HS-5 (cell line): ENCODE data around the gene POLR1G.
"Not testable (repeated sequence)": the region's sequence is repeated elsewhere in the genome, so short reads cannot be mapped to it uniquely, and the experiment has no call there.

Experiments used
- DNase-seq: peaks from one replicate; pipeline ENCODE4 v3.0.0-alpha.2; 2012; ENCODE audit warnings: low read depth

POLR1G gene

DNA sequence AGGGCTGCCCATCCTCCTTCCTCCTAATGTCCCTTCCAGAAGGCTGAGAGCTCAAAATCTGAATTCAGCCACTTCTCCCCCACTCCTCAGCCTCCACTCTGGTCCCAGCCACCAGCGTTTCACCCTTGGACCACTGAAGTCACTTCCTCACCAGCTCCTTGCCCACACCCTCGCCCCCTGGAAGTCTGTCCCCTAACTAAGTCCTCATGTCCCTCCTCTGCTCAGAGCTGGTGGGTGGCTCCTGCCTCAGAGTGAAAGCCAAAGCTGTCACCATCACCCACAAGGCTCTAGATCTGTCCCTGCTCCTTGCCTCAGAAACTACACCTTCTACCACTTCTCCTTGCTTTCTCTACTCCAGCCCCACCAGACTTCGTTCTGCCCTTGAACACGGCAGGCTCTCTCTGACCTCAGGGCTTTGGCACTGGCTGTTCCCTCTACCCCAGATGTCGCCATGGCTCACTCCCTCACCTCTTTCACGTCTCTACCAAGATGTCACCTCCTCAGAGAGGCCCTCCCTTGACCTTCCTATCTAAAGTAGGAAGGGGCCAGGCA is 15.6 kb downstream of the POLR1G start:
- no peak for DNase-seq

DNA sequence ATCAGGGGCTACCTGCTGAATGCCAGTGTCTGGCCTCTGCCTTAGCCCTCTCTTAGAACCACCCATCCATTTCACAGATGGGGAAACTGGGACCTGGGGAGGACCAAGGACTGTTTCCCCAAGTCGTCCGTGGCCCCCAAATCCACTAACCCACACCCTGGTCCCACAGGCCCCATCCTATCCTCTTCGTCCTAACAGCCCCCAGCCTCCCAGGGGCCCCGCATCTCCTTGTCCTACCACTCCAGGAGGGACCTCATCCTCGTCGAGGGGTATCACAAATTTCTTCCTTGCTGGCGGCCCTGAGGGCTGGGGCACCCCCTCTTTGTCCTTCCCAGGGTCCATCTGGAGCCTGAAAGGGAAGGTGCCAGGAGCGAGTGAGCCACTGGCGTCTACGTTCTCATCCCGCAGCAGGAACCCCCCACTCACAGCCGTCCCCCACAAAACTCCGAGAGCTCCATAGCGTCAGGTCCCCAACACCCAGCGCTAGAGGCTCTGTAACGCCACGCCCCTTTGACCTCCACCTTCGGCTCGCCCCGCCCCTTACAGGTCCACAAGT is 16.7 kb downstream of the POLR1G start:
- no peak for DNase-seq

DNA sequence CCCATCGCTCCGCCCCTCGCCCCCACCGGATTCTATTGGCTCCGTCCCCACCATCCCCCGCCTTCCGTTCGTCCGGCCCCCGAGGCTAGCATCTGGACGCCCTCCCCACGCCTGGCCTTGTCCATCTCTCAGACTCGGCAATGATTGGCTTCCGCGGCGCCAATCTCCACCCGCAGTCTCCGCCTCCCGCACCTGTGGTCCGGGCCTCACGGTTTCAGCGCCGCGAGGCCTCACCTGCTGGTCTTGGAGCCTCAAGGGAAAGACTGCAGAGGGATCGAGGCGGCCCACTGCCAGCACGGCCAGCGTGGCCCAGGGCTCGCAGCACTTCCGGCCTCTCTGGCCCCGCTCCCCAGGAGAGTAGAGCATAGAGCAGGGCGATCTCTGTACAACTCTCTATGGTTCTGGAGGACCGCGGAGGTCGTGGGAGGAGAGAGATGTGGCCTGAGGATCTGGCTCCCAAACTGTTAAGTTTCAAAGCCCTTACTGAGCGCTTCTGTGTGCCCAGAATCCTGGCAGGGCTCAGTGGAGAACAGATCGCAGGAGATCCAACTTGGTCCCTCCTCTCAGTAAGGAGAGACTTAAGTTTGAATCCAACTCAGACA is 17.2 kb downstream of the POLR1G start, which contains the start of gene ERCC1:
TSS of gene ERCC1 (minus strand) at position 329 of the 602 bp plus-strand sequence. CDS start 543 bp downstream, outside the sequence.
- peak; percentile 86 for DNase-seq

DNA sequence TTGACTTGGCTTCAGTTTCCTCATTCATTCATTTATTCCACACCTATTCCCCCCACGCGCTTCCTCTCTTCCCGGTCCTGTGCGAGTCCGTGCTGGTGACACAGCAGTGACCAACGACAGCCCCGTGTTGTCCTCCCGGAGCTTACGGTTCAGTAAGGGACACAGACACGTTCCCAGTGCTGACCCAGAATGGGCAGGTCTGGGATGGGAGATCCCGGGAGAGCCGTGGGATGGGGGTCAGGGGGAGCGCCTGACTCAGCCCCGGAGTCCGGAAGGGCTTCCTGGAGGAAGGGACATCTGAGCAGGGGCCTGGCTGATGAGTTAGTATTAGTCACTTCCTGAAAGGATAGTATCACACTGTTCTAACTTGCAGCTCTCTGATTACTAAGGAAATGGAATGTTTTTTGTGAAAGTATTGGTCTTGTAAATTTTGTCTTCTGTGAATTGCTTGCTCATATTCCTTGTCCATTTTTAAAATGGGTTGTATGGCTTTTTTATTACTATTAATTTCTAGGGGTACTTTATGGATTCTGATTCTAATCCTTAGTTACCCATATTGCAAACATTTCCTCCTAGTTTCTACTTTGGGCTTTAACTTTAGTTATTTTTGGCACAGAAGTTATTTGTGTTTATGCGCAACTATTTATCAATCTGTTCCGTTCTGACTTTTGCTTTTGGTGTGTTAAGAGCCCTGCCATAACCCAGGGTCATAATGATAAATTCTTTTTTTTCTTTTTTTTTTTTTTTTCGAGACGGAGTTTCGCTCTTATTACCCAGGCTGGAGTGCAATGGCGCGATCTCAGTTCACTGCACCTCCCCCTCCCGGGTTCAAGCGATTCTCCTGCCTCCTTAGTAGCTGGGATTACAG is 18.0 kb downstream of the POLR1G start:
- DNase-seq, result peak; percentile 92

DNA sequence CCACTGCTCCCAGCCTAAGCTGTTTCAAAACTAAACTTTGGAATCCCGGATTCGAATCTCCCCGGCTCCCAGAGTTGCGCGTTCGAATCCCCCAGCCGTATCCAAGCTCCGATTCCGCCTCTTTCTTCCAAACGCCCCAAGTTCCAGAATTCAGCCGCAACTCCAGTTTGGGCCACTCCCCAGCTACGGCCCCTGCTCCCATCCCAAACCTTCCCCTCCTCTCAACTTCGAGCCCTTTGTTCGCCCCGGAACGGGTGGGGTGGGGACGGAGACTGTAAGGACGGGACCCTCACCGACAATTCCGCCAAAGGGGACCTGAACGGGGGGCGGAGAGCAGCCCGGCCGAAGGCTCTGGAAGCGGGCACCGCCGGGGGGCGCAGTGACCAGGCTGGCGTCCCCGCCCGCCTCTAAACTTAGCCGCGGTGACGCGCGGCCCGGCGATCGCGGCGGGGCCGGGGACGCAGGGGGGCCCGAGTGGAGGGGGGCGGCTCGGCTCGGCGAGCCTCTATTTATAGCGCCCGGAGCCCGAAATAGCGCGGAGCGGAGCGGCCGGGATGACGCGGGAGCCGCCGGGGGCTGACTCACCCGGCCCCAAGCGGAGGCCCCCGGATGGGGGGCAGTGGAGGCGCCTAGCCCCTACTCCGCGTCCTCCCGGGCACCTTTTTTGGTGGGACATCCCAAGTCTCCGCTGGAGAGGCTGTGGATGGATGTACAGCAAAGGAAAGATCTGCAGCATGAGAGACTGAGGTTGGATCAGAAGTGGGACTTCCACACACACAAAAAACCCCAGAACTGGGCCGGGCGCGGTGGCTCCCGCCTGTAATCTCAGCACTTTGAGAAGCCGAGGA is 22.2 kb downstream of the POLR1G start:
- DNase-seq, result no peak

DNA sequence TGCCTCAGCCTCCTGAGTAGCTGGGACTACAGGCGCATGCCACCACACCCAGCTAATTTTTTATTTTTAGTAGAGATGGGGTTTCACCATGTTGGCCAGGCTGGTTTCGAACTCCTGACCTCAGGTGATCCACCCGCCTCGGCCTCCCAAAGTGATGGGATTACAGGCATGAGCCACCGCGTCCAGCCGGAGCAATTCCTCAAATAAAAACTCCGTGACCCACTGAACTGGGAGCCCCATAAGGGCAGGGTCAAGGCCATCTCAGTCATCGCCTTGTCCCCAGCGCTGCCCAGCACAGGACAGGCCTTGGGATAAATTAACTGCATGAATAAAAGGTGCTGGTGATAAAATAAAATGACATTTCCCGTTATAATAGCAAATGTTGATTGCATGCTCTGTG is 23.5 kb downstream of the POLR1G start:
- DNase-seq, result not testable (repeated sequence)

DNA sequence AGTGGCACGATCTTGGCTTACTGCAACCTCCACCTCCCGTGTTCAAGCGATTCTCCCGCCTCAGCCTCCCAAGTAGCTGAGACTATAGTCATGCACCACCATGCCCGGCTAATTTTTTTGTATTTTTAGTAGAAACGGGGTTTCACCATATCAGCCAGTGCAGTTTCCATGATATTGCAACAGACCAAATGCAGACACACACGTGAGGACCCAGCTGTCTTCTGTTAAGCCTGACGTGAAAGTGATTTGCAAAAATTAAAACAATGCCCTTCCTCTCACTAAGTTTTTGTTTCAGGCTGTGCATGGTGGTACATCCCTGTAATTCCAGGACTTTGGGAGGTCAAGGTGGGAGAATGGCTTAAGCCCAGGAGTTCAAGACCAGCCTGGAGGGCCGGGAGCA is 24.6 kb downstream of the POLR1G start:
- DNase-seq, result not testable (repeated sequence)

DNA sequence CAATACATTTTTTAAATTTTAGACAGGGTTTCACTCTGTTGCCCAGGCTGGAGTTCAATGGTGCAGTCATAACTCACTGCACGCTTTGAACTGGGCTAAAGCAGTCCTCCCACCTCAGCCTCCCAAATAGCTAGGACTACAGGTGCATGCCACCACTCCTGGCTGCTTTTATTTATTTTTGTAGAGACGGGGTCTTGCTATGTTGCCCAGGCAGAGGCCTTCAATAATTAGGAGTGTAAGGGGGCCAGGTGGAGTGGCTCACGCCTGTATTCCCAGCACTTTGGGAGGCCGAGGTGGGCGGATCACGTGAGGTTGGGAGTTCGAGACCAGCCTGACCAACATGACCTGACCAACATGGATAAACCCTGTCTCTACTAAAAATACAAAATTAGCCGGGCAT is 26.1 kb downstream of the POLR1G start:
- DNase-seq, result not testable (repeated sequence)

DNA sequence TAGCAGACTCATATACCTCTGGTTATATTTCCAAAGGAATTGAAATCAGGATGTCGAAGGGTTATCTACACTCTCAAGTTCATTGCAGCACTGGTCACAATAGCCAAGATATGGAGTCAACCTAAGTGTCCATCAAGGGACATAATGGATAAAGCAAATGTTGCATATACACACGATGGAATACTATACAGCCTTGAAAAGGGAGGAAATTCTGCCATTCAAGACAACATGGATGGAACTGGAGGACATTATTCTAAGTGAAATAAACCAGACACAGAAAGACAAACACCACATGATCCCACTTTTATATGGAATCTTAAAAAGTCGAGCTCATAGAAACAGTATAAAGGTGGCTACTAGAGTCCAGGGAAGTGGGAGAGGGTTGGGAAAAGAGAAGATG is 30.9 kb downstream of the POLR1G start:
- no peak for DNase-seq

DNA sequence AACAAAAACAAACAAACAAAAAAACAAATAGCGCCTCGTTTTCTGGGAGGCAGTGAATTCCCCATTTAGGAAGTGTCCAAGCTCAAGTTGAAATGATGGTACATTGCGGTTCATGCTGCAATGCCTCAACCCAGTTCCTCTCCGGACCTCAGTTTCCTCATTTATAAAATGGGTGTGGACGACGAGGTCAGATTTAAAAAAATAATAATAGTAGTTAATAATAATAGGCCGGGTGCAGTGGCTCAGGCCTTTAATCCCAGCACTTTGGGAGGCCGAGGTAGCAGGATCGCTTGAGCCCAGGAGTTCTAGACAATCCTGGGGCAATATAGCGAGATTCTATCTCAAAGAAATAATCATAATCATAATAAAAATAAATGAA is 32.7 kb downstream of the POLR1G start:
- no peak for DNase-seq

DNA sequence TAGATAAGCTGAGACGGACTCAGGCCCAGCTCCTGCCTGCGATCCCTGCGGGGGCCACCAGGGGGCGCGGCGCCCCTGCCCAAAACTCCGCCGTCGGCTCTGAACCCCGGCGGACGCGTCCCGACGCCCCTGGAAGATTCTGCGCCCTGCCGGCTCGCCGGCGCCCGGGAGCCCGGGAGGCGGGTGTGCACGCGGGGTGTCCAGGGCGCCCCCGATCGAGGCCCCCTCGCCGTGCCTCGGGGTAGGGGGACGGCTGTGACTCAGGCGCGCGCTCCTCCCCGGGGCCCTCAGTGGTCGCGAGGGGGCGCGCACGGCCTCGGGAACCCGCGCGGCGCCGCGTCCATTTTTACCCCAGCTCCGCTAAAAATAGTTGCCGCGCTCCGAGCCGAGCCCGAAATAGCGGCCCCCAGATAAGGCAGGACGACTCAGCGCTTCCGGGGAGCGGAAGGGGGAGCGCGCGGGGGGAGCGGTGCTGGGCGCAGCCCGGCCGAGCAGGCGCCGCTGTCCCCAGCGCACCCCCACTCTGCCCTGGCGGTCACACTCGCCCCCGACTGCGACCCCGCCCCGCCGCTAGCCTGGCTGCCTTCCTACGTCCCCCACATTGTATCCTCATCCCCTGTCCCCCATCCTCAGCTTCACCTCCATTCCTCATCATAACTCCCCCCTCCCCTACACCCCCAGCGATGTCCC is 33.3 kb downstream of the POLR1G start:
- DNase-seq, result no peak

DNA sequence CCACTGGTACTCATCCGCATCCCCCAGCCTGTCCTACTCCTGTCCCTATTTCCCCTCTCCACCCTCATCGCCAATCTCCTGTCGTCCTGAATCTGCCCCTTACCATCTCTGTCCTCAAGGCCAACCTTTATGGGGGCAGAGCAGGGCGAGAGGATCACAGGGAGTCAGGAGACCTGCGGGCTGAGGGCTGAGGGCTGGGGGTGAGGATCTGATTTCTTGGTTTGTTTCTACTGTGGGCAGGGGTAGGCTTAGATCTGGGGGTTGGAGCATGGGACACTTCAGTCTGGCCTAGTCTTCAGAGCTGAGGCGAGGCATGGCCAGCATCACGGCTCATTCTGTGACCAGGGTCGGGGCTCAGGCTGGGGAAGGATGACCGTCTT is 33.8 kb downstream of the POLR1G start:
- DNase-seq, result no peak

DNA sequence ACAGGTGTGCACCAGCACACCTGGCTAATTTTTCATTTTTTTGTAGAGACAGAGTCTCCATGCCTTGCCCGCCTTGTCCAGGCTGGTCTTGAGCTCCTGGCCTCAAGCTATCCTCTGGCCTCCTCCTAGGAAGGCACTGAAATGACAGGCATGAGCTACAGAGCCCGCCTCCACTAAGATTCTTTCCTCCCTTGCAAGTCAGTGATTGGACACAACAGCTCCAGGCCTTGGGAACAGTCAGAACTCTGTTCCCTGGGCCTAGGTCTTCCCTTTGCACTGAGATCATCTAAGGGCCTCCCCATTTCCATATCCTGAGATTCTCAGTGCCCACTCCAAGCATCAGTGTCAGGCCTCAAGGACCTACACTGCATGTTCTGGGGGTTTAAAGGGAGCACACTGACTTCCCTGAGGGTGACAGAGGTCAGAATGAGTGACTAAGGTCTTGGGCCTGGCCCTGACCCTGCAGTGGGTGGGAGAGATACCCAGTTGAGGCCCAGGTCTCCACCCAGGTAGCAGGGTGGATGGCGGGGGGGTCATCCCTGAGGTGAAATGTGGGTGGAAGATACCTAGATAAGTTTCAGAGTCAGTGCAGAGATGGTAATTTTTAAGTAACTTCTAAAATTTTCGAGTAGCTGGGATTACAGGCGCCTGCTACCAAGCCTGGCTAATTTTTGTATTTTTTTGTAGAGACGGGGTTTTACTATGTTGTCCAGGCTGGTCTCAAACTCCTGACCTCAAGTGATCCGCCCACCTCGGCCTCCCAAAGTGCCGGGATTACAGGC is 34.6 kb downstream of the POLR1G start:
- DNase-seq, result no peak

DNA sequence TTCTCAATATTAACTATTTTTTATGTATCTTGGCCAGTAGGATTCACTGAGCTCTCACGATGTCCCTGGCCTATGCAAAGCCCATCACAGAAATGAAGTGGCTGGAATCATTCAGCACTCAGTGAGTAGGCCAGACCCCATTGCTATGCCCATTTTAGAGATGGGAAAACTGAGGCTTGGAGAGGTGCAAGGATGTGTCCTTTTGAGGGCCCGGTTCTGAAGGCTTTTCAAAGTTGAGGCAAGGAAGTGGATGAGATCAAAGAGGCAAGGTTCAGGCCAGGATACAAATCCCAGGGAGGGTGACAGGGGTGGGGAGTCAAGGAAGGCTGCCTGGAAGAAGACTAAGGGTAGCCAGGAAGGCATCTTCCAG is 35.9 kb downstream of the POLR1G start:
- no peak for DNase-seq

DNA sequence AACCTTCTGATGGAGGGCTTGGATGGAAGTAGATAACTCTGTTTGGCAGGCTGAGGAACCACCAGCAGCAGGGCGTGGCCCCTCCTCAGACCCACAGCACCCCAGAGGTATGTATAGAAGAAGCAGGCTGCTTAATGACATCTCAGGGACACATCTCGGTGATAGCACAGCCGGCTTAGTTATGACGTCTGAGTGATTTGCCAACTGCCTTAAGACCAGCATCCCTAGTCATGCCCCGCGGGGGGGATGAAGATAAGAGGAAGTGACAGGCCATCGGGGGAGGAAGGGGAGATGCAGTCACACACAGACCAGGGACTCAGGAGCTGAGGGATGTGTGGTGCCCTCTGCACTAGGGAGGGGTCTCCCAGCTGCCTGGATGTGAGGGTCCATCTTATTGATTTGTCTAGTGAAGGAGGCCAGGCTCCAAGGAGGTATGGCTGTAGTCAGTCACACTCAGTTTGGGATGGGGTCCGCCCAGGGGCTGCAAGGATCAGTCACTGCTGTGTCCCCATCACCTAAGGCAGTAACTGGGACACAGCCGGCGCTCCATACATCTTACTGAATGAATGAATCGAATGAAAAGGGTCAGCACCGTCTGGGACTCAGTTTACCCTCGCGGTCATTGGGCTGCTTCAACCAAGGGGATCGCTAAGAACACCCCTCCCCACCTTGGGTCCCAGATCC is 36.5 kb downstream of the POLR1G start:
- DNase-seq, result no peak

DNA sequence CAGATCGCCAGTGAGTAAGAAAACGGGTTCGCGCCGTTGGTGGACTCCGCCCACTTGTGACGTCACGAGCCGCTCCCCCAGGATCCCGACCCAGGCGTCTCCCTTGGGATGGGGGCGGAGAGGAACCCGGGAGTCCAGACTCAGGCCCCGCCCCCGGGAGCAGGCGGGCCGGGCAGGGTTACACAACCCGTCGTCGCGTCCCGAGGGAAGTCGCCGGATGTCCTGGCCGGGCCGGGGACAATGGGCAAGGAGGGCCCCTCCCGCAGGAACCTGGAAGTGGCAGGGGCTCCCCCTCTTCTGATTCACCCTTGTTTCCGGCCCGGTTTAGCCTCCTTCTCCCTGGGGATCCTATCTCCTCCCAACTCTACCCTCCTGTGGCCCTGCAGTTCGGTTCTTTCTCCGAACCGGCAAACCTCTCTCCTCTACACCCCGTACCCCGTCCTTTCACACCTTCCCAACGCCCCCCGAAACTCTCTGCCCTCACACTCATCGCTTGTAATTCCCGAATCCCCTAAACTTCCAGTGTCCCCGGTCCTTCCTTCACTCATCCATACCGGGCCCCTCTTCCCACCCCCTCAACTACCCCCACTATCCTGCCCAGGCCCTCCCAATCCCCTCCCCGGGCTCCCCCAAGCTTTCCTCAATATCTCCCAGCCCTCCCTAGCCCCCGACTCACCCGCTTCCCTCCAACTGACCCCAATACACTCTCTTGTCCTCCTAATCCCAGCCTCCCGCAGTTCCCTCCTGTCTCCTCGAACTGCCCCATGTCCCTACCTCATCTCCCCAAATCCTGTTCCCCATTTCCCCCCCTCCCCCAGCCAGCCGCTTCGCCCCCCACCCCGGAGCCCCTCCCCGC is 37.2 kb downstream of the POLR1G start:
- DNase-seq, result peak; percentile 70

DNA sequence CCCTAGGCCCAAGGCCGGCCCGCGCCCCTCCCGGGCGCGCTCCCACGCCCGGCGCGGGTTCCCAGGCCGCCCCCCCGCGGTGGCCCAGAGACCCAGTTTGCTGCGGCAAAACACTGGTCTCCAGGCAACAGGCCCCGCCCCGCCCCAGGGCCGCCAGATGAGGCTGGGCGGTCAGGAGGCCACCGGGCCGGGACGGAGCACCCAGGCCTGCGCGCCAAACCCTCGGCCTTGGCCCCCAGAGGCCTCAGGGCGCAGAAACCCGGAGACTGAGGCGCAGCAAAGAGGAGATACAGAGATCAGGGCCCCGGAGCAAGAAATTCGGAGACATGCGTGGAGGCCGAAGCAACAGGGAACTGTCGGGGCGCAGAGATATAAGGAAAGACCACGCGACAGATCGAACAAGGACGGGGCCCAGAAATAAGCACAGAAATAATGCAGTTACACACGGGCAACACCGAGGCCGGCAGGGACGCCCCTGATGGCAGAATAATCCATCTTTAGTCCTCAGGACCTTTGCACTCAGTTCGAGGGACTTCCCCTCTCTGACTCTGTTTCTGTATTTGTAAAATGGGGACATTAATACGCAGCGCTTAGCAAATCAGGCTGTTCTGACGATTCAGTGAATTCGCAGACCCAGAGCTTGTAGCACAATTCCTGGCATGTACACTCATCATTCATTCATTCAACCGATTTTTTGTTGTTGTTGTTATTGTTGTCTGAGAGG is 38.0 kb downstream of the POLR1G start:
- DNase-seq, result no peak

DNA sequence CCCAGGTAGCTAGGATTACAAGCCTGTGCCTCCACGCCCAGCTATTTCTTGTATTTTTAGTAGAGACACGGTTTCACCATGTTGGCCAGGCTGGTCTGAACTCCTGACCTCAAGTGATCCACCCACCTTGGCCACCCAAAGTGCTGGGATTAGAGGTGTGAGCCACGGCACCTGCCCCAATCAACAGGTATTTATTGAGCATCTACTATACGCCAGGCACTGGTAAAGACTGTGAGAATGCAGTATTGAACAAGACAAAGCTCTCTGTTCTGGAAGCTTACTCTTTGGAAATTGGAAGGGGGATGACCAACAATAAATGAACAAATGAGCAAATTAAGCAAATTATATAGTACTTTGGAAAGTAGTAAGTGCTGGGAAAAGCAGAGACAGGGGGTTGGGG is 38.7 kb downstream of the POLR1G start:
- DNase-seq, result no peak
